HG03457 (cell line): Measurements from ENCODE around the gene SCFD2.
"Not testable (repeated sequence)": the region's sequence is repeated elsewhere in the genome, so short reads cannot be mapped to it uniquely, and the experiment has no call there.

Experiments used
- ATAC-seq: cut with Tn5 transposase; IDR thresholded peaks from one replicate; pipeline ENCODE4 v1.9.1; 2021; ENCODE audit warnings: moderate number of reproducible peaks; ENCODE audit not compliant: unreplicated experiment

The SCFD2 gene

GRCh38 chr4:53365486-53366300, at the start of gene SCFD2:
Gene SCFD2 (minus strand): TSS chr4:53366061.
- peak; percentile 96 for ATAC-seq

DNA sequence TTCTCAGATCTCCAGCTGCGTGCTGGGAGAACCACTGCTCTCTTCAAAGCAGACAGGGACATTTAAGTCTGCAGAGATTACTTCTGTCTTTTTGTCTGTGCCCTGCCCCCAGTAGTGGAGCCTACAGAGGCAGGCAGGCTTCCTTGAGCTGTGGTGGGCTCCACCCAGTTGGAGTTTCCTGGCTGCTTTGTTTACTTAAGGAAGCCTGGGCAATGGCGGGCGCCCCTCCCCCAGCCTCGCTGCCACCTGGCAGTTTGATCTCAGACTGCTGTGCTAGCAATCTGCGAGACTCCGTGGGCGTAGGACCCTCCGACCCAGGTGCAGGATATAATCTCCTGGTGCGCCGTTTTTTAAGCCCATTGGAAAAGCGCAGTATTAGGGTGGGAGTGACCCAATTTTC, 43.6 kb upstream of the SCFD2 start:
- not testable (repeated sequence) for ATAC-seq

- no peak for ATAC-seq
Measured at GRCh38 chr4:53380221-53380620, 14.4 kb upstream of the SCFD2 start.

DNA sequence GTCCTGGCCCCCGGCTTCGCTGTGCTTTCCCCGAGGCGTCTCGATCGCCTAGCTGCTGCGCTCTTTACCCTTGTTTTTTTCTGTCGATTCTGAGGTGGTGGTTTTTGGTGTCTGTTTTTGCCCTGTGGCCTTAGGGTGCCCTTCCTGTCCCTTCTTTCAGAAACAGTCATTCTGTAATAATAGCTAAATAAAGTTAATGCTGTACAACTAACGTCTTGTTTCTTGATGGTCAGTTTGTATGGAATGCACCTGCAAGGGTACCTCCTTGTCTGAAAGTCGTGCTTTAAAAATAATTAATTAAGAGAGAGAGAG, 12.3 kb upstream of the SCFD2 start:
- peak; percentile 24 for ATAC-seq

DNA sequence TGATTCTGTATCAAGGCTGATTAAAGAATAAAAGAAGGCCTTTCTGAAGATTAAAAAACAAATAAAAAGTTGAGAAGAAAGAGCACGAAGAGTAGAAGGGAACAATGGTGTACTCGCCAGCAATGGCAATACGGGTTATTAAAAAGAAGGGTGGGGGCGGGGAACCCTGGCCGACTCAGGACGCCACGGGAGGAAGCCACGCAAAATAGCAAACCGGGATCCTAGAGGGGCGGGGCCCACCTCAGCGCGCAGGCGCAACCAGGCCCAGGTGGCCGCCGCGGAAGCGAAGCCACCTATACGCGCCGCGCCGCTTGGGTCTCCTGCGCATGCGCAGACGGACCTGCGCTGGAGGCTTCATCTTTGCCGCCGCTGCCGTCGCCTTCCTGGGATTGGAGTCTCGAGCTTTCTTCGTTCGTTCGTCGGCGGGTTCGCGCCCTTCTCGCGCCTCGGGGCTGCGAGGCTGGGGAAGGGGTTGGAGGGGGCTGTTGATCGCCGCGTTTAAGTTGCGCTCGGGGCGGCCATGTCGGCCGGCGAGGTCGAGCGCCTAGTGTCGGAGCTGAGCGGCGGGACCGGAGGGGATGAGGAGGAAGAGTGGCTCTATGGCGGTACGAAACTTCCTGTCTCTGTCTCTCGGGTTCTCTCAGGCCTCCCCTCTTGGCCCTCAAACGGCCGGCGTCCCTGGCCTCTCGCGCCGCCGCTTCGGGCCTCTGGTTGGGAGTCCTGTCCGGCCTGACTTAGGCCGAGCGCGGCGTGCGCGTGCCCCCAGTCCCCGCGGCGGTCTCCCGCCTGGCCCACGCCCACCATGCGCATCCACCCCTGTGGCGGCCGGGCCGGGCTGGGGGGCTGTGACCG, 11.7 kb upstream of the SCFD2 start, which contains the start of gene FIP1L1:
TSS of gene FIP1L1 (plus strand) at position 323 of the 852 bp plus-strand sequence. CDS start at position 521, 198 bp downstream.
- ATAC-seq: peak; percentile 78

- no peak for ATAC-seq
Measured at GRCh38 chr4:53376900-53377299, 11.0 kb upstream of the SCFD2 start.

GRCh38 chr4:53374777-53375258, 9.0 kb upstream of the SCFD2 start:
- ATAC-seq: no peak

GRCh38 chr4:53371843-53372521, 6.1 kb upstream of the SCFD2 start:
- no peak for ATAC-seq

DNA sequence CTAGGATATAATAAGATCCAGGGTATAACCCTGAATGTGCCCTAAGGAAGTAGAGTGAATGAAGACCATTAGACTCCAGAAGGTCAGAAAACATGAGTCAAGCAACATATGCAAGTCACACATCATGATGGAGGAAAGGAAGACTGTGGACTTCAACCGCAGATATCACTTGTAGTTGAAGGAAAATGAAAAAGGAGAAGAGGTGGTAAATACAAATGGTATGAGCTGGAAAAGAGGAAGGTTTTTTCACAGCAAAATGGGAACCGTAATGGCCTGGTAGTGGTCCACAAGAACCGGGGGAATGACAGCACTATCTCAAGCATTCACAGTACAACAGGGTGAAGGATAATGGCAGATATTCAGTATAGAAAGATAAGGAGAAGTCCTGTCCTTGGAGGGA, 5.2 kb upstream of the SCFD2 start:
- no peak for ATAC-seq

- no peak for ATAC-seq
Measured at GRCh38 chr4:53367721-53368120, 1.9 kb upstream of the SCFD2 start.

DNA sequence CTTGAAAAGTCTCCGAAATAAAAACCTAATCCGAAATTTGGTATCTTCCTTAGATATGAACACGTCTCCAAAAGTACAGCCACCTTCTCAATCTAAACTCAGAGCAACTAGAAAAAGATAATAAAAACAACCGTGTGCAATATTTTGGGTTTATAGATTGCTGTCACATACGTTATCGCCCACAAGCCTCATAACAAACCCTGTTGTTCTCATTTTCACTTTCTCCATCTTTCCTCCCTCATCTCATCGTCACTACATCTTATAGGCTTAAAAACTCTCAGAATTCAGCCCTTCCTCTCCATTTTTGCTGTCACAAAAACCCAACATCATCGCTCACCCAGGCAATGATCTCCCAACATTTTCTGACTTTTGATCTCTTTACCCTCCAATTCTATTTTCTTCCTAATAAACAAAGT, 448 bp upstream of the SCFD2 start:
- ATAC-seq: no peak

DNA sequence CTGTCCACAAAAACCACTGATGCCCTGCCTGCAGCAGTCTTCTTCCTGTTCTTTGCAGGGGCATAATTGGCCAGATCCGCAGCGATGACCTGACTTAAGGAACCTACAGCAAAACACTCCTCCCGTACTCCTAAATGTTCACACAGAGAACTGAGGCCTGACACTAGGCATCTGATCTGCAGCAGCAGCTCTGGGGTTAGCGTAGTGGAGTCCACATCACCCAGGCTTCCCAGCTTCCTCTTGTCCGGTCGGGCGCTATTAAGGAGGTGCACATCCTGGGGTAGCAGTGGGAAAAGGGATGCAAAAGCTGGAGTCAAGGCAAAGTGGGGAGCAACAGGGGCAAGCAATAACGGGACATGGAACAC, 758 bp downstream of the SCFD2 start:
- ATAC-seq: no peak

GRCh38 chr4:53364624-53365023, 1.2 kb downstream of the SCFD2 start:
- ATAC-seq: no peak

DNA sequence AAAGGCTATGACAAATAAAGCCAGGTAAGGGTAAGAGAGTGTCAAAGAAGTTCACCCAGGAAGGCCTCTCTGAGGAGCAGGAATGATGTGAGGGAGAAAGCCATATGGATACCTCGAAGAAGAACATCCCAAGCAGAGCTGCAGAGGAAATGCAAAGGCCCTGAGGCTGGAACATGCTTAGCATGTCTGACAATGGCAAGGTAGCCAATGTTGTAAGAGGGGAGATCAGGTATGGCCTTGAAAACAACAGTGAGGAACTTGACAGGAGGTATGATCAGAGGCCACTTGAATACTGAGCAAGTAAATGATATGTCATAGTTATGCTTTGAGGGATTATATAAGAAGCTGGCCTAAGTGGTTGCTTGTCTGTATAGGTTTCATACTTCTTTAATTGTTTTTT, 3.8 kb downstream of the SCFD2 start:
- ATAC-seq: no peak

- no peak for ATAC-seq
Measured at GRCh38 chr4:53361451-53361850, 4.4 kb downstream of the SCFD2 start.

DNA sequence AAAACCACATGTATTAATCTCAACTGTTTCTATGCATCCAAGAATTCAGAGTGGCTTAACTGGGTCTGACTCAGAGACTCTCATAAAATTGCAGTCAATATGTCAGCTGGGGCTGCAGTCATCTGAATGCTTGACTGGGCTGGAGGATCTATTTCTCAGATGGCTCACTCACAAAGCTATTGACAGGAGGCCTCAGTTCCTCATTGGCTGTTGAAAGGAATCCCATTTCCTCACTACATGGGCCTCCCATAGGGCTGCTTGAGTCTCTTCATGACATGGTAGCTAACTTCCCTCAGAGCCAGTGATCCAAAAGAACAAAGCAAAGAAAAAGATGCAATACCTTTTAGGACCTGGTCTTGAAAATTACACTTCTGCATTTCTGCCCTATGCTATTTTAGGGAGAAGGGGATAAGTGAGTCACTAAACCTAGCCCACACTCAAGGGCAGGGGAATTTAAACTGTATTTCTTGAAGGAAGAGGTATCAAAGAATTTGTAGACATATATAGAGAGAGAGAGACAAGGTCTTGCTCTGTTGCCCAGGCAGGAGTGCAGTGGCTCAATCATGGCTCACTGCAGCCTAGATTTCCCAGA, 9.8 kb downstream of the SCFD2 start:
- no peak for ATAC-seq

GRCh38 chr4:53354012-53354722, 11.7 kb downstream of the SCFD2 start:
- ATAC-seq: no peak

- no peak for ATAC-seq
Measured at GRCh38 chr4:53349091-53349491, 16.8 kb downstream of the SCFD2 start.

- no peak for ATAC-seq
Measured at GRCh38 chr4:53348046-53348445, 17.8 kb downstream of the SCFD2 start.
